Measurements from ENCODE around the gene CBLB. TPM values are rescaled to one million over a fixed set of nuclear protein-coding genes. Genes with fewer than 3 reads are reported as not detected.

Gene CBLB
- total RNA-seq, 2 donors from 2014 or later = 20.2 to 34.5 TPM

GRCh38 chr3:105807146-105807545 is 61.7 kb downstream of the CBLB start:
- intact Hi-C loops (cut with DNase I) = no loop called here
- H3K36me3 ChIP-seq = no peaks in the 10 kb centered on the region

GRCh38 chr3:105806359-105806758 is 62.5 kb downstream of the CBLB start:
- Histone ChIP-seq H3K9ac (ENCODE audit: low read depth in 2 of 2, low read length in 2 of 2) (no peak overlapping the region), H3K9me3 (no peaks in the 10 kb centered on the region), H3K4me3 (no peak overlapping the region), H3K36me3 (no peaks in the 10 kb centered on the region), H3K27ac (no peak overlapping the region), H3K27me3 (no peaks in the 10 kb centered on the region), H3K4me1 (no peaks in the 10 kb centered on the region)
- intact Hi-C loops (cut with DNase I) = no loop called here
- no peak for DNase-seq
- no peak for TF ChIP-seq CTCF (IDR thresholded peaks at IDR 0.05)

More at GRCh38 chr3:105807146-105807545, 61.7 kb downstream of the CBLB start:
- Histone ChIP-seq H3K9me3 (no peaks in the 10 kb centered on the region), H3K27me3 (no peaks in the 10 kb centered on the region), H3K9ac (ENCODE audit: low read depth in 2 of 2, low read length in 2 of 2) (no peak overlapping the region), H3K27ac (no peak overlapping the region), H3K4me1 (peaks cover under 1% of the 10 kb centered on the region), H3K4me3 (no peak overlapping the region)
- no peak for TF ChIP-seq CTCF (IDR thresholded peaks at IDR 0.05)
- no peak for DNase-seq

- DNase-seq = no peak
- Histone ChIP-seq H3K27me3 (no peaks in the 10 kb centered on the region), H3K36me3 (no peaks in the 10 kb centered on the region), H3K9me3 (no peaks in the 10 kb centered on the region), H3K4me3 (no peak overlapping the region), H3K4me1 (no peaks in the 10 kb centered on the region), H3K9ac (ENCODE audit: low read depth in 2 of 2, low read length in 2 of 2) (no peak overlapping the region), H3K27ac (no peak overlapping the region)
- intact Hi-C loops (cut with DNase I) = no loop called here
- no peak for TF ChIP-seq CTCF (IDR thresholded peaks at IDR 0.05)
These were observed 63.4 kb downstream of the CBLB start for GRCh38 chr3:105805404-105805803.

- no peak overlapping the region for H3K4me3 ChIP-seq
- no peak for TF ChIP-seq CTCF (IDR thresholded peaks at IDR 0.05)
- H3K27ac ChIP-seq = no peak overlapping the region
- H3K9me3 ChIP-seq = no peaks in the 10 kb centered on the region
- H3K36me3 ChIP-seq = no peaks in the 10 kb centered on the region
- H3K9ac ChIP-seq (ENCODE audit: low read depth in 2 of 2, low read length in 2 of 2) = no peak overlapping the region
- no peaks in the 10 kb centered on the region for H3K4me1 ChIP-seq
- no peaks in the 10 kb centered on the region for H3K27me3 ChIP-seq
- intact Hi-C loops (cut with DNase I) = no loop called here
- no peak for DNase-seq
These were observed 66.6 kb downstream of the CBLB start for GRCh38 chr3:105802118-105802706.

- Histone ChIP-seq H3K9me3 (no peaks in the 10 kb centered on the region), H3K4me3 (no peak overlapping the region), H3K9ac (ENCODE audit: low read depth in 2 of 2, low read length in 2 of 2) (no peak overlapping the region), H3K27ac (no peak overlapping the region), H3K4me1 (no peaks in the 10 kb centered on the region), H3K36me3 (no peaks in the 10 kb centered on the region), H3K27me3 (no peaks in the 10 kb centered on the region)
- intact Hi-C loops (cut with DNase I) = no loop called here
- no peak for DNase-seq
- TF ChIP-seq CTCF (IDR thresholded peaks at IDR 0.05) = no peak
These were observed 67.4 kb downstream of the CBLB start for GRCh38 chr3:105801397-105801796.

Measured in colonic mucosa (tissue), 4 donors.